K562 (cell line): ENCODE data around the gene HOTAIR. TPM values are rescaled to one million over a fixed set of nuclear protein-coding genes. Genes with fewer than 3 reads are reported as not detected.

Source experiments
- ATF2 ChIP-seq: sonication (generic); formaldehyde crosslinking; IDR thresholded peaks from 2 replicates; pipeline ENCODE4 v1.8.1; 2022; ENCODE audit warnings: missing genetic modification reagents
- CGGBP1 ChIP-seq: fragments of 250-450 bp; sonication (Bioruptor Pico); IDR thresholded peaks from 2 replicates; pipeline ENCODE4 v1.9.0; 2021; ENCODE audit warnings: mild to moderate bottlenecking
- CREM ChIP-seq: IDR thresholded peaks from 2 replicates; pipeline ENCODE4 v1.6.1; 2014; ENCODE audit warnings: antibody characterized with exemption, low read depth
- E2F1 ChIP-seq: sonication (generic); formaldehyde crosslinking; IDR thresholded peaks from 2 replicates; pipeline ENCODE4 v1.8.1; 2023; ENCODE audit warnings: mild to moderate bottlenecking, missing genetic modification reagents, moderate library complexity
- FOSL1 ChIP-seq: fragments of 200-800 bp; sonication (Bioruptor generic); conservative IDR thresholded peaks from 2 replicates; pipeline ENCODE4 v1.6.1; 2016; ENCODE audit warnings: missing genetic modification characterization, missing compliant biosample characterization
- GATA2 ChIP-seq: sonication (generic); formaldehyde crosslinking; IDR thresholded peaks from 2 replicates; pipeline ENCODE4 v1.4.0; 2020; ENCODE audit warnings: mild to moderate bottlenecking, missing genetic modification reagents
- KLF13 ChIP-seq: fragments of 450-650 bp; IDR thresholded peaks from 2 replicates; pipeline ENCODE4 v1.6.1; 2016; ENCODE audit warnings: missing genetic modification characterization, low read depth, mild to moderate bottlenecking, missing compliant biosample characterization, moderate library complexity, borderline replicate concordance
- KLF16 ChIP-seq: IDR thresholded peaks from 2 replicates; pipeline ENCODE4 v1.6.1; 2016; ENCODE audit warnings: antibody characterized with exemption
- MAZ ChIP-seq, 2 experiments: fragments of 450-650 bp in 1 of 2; sonication (generic) in 1 of 2; formaldehyde crosslinking; IDR thresholded peaks in 1 of 2; conservative IDR thresholded peaks in 1 of 2; 2 replicates each; pipeline versions ENCODE4 v1.4.0 to v1.5.0; 2020; ENCODE audit warnings: mild to moderate bottlenecking in 1 of 2, missing genetic modification reagents in 1 of 2
- MTA2 ChIP-seq: fragments of 450-650 bp; IDR thresholded peaks from 2 replicates; pipeline ENCODE4 v1.6.1; 2016; ENCODE audit warnings: low read depth
- NCOR1 ChIP-seq: fragments of 450-650 bp; IDR thresholded peaks from 2 replicates; pipeline ENCODE4 v1.6.1; 2016; ENCODE audit warnings: mild to moderate bottlenecking, moderate library complexity
- NFXL1 ChIP-seq: fragments of 450-650 bp; formaldehyde crosslinking; IDR thresholded peaks from 2 replicates; pipeline ENCODE4 v1.4.0; 2021; ENCODE audit warnings: mild to moderate bottlenecking
- NONO ChIP-seq, 2 experiments: fragments of 200-400 bp in 1 of 2; fragments of 450-650 bp in 1 of 2; formaldehyde crosslinking in 1 of 2; IDR thresholded peaks; 2 replicates each; pipeline ENCODE4 v1.6.1; 2017; ENCODE audit warnings: low read depth in 2 of 2, mild to moderate bottlenecking in 2 of 2, moderate library complexity in 2 of 2, low read length in 1 of 2
- NR1H2 ChIP-seq: sonication (generic); formaldehyde crosslinking; IDR thresholded peaks from 2 replicates; pipeline ENCODE4 v1.4.0; 2020; ENCODE audit warnings: mild to moderate bottlenecking, missing genetic modification reagents
- RBM14 ChIP-seq: fragments of 200-400 bp; formaldehyde crosslinking; IDR thresholded peaks from 2 replicates; pipeline ENCODE4 v1.6.1; 2018; ENCODE audit warnings: low read depth, mild to moderate bottlenecking, low read length, moderate library complexity, borderline replicate concordance; ENCODE audit not compliant: insufficient read depth
- RFX5 ChIP-seq: IDR thresholded peaks from 2 replicates; pipeline ENCODE4 v1.6.1; 2011; ENCODE audit warnings: low read depth, mild to moderate bottlenecking, improper control_type of control experiment, low read length
- SMAD3 ChIP-seq: fragments of 450-650 bp; formaldehyde crosslinking; conservative IDR thresholded peaks from 2 replicates; pipeline ENCODE4 v1.4.0; 2020; ENCODE audit warnings: mild to moderate bottlenecking
- SMARCA4 ChIP-seq: fragments of 450-650 bp; IDR thresholded peaks from 2 replicates; pipeline ENCODE4 v1.6.1; 2016
- SMARCE1 ChIP-seq: fragments of 450-650 bp; IDR thresholded peaks from 2 replicates; pipeline ENCODE4 v1.7.1; 2016; ENCODE audit warnings: mild to moderate bottlenecking
- TCF3 ChIP-seq: sonication (generic); formaldehyde crosslinking; IDR thresholded peaks from 2 replicates; pipeline ENCODE4 v1.4.0; 2020; ENCODE audit warnings: mild to moderate bottlenecking, missing genetic modification reagents
- ZBTB7A ChIP-seq: IDR thresholded peaks from 2 replicates; pipeline ENCODE4 v1.6.1; 2011; ENCODE audit warnings: low read depth, mild to moderate bottlenecking, low read length, moderate library complexity, borderline replicate concordance; ENCODE audit not compliant: control insufficient read depth
- ZFX ChIP-seq: sonication (generic); formaldehyde crosslinking; IDR thresholded peaks from 2 replicates; pipeline ENCODE4 v1.8.0; 2022; ENCODE audit warnings: mild to moderate bottlenecking, missing genetic modification reagents, moderate library complexity
- ZNF12 ChIP-seq: sonication (generic); formaldehyde crosslinking; IDR thresholded peaks from 2 replicates; pipeline ENCODE4 v1.4.0; 2020; ENCODE audit warnings: mild to moderate bottlenecking, missing genetic modification reagents
- ZNF175 ChIP-seq: fragments of 200-800 bp; sonication (Bioruptor generic); IDR thresholded peaks from 2 replicates; pipeline ENCODE4 v1.6.1; 2016; ENCODE audit warnings: low read depth, mild to moderate bottlenecking, missing genetic modification characterization, missing compliant biosample characterization
- ZNF695 ChIP-seq: fragments of 450-650 bp; formaldehyde crosslinking; IDR thresholded peaks from 2 replicates; pipeline ENCODE4 v1.4.0; 2020; ENCODE audit warnings: mild to moderate bottlenecking, moderate library complexity
- polyA plus RNA-seq, 8 experiments: library from polyadenylated mRNA; depleted of rRNA in 4 of 8; stranded (reverse) in 5 of 8; unstranded in 3 of 8; fragments of >200 nt; fragmentation: Nextera tagmentation in 2 of 8; fragmentation: Illumina TruSeq in 1 of 8; extraction: Ambion mirVana in 2 of 8; extraction: Trizol in 1 of 8; gene quantifications; 2 replicates each; pipeline versions ENCODE4 v1.2.1 to v1.2.3, GENCODE V29; 2011 to 2014; ENCODE audit warnings: inconsistent platforms in 1 of 8, missing spikeins in 1 of 8
- total RNA-seq, 7 experiments: library from RNA; depleted of rRNA in 6 of 7; stranded (reverse); fragments of >200 nt in 6 of 7; fragmentation: Illumina TruSeq in 2 of 7; extraction: Trizol in 2 of 7; gene quantifications; 2 replicates each; pipeline versions ENCODE4 v1.2.1 to v1.2.3, GENCODE V29; 2011 to 2021; ENCODE audit warnings: low replicate concordance in 1 of 7

The HOTAIR gene
- total and polyA plus RNA-seq, 9 of the 15 experiments (the other 6 are each of a cell fraction or from before 2014, with no cell fraction given) = 0.04 TPM; not detected in 8

- TF ChIP-seq FOSL1 (tag) = peak; percentile 44; the same call in 1 of the 2 replicates
- no peak for TF ChIP-seq RBM14
- TF ChIP-seq NFXL1 (CRISPR knock-in tag) = no peak
- peak; percentile 70 for TF ChIP-seq KLF16
- peak in 1 of 2 experiments; percentile 45; a peak in 1 of 4 replicates for TF ChIP-seq MAZ (CRISPR knock-in tag; conservative IDR thresholded peaks at IDR 0.05 in 1 of 2, IDR thresholded peaks at IDR 0.05 in 1 of 2)
- TF ChIP-seq SMAD3 (CRISPR knock-in tag) = no peak
- TF ChIP-seq SMARCE1 = peak; percentile 62; the same call in 1 of the 2 replicates
- no peak for TF ChIP-seq ZNF12 (CRISPR knock-in tag)
- TF ChIP-seq ZBTB7A = peak; percentile 1; the same call in 1 of the 2 replicates
- TF ChIP-seq NCOR1 = peak; percentile 51
- TF ChIP-seq ATF2 (CRISPR knock-in tag) = no peak
- no peak for TF ChIP-seq KLF13 (tag)
- TF ChIP-seq SMARCA4 = peak; percentile 48; the same call in 1 of the 2 replicates
- TF ChIP-seq E2F1 (CRISPR knock-in tag) = no peak
- TF ChIP-seq ZNF695 (CRISPR knock-in tag) = no peak
- 0 out of 2 replicates have a peak, but pooled peaks have one; percentile 16 for TF ChIP-seq ZNF175 (CRISPR knock-in tag)
- 0 out of 4 replicates have a peak, but pooled peaks of 1 of the 2 experiments have one; percentile 36 for TF ChIP-seq NONO (IDR thresholded peaks at IDR 0.05; ENCODE audit: low read depth in 2 of 2, low read length in 1 of 2)
- TF ChIP-seq NR1H2 (CRISPR knock-in tag) = no peak
- TF ChIP-seq ZFX (CRISPR knock-in tag) = 0 out of 2 replicates have a peak, but pooled peaks have one; percentile 22
- TF ChIP-seq GATA2 (CRISPR knock-in tag) = peak; percentile 89
- no peak for TF ChIP-seq CGGBP1 (CRISPR knock-in tag)
- TF ChIP-seq MTA2 = peak; percentile 51
- TF ChIP-seq RFX5 = no peak
- 0 out of 2 replicates have a peak, but pooled peaks have one; percentile 18 for TF ChIP-seq CREM
- TF ChIP-seq TCF3 (CRISPR knock-in tag) = peak; percentile 78
These were observed 25.8 kb downstream of the HOTAIR start (continued) for GRCh38 chr12:53948650-53949593.
